NCI-H446 (cell line): ENCODE data around the gene RSRP1.
"Not testable (repeated sequence)": the region's sequence is repeated elsewhere in the genome, so short reads cannot be mapped to it uniquely, and the experiment has no call there.

Experiments used
- DNase-seq, 2 experiments: peaks; one replicate each; lab custom pipeline; 2025; lab: John Stamatoyannopoulos, UW

Gene RSRP1, protein sequence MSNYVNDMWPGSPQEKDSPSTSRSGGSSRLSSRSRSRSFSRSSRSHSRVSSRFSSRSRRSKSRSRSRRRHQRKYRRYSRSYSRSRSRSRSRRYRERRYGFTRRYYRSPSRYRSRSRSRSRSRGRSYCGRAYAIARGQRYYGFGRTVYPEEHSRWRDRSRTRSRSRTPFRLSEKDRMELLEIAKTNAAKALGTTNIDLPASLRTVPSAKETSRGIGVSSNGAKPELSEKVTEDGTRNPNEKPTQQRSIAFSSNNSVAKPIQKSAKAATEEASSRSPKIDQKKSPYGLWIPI

DNA sequence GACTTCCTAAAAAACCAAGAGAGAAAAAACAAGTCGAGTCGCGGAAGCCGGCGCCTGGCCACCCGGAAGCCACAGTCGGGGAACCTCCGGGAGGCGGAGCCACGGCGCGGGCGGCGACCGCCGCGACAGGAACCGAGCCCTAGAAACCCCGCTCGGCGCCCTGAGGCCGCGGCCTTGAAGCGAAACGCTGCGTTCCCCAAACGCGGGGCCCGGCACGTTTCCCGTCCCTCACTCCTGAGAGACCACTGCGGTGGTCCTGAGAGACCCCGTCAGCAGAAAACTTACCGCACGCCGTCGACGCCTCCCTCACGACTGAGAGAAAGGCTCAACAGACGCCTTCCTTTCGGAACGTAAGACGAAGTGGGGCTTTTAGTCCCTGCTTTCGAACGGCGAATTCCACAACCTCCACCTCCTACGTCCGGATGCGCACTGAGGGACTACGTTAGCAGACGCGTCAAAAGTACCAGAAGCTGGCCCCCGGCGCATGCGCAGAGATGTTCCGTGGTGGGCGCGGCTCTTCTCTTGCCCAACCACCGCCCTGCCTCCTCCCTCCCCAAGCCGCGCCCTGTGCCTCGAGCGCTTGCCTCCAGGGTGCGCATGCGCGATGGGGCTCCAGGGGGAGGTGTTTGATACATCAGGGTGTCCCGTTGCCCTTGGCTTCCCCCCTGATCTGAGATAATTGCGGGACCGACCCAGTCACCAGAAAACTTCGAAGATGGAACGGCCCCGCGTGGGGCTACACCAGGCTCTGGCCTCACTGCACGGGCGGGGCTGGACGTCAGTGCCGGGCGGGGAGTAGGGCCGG is at the start of gene RSRP1:
RSRP1 (minus strand) TSS at position 431 of the 805 bp plus-strand sequence. CDS start 491 bp downstream, outside the sequence.
- peak; percentile 100 for DNase-seq

DNA sequence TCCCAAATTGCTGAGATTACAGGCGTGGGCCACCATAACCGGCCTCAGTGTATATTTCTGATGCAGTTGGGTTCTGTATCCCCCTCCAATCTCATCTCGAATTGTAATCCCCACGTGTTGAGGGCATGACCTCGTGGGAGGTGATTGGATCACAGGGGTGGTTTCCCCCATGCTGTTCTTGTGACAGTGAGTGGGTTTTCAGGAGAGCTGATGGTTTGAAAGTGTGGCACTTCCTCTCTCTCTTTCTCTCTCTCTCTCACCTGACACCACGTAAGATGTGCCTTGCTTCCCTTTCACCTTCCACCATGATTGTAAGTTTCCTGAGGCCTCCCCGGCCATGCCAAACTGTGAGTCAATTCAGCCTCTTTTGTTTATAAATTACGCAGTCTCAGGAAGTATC is 49.2 kb upstream of the RSRP1 start:
- DNase-seq = not testable (repeated sequence)

DNA sequence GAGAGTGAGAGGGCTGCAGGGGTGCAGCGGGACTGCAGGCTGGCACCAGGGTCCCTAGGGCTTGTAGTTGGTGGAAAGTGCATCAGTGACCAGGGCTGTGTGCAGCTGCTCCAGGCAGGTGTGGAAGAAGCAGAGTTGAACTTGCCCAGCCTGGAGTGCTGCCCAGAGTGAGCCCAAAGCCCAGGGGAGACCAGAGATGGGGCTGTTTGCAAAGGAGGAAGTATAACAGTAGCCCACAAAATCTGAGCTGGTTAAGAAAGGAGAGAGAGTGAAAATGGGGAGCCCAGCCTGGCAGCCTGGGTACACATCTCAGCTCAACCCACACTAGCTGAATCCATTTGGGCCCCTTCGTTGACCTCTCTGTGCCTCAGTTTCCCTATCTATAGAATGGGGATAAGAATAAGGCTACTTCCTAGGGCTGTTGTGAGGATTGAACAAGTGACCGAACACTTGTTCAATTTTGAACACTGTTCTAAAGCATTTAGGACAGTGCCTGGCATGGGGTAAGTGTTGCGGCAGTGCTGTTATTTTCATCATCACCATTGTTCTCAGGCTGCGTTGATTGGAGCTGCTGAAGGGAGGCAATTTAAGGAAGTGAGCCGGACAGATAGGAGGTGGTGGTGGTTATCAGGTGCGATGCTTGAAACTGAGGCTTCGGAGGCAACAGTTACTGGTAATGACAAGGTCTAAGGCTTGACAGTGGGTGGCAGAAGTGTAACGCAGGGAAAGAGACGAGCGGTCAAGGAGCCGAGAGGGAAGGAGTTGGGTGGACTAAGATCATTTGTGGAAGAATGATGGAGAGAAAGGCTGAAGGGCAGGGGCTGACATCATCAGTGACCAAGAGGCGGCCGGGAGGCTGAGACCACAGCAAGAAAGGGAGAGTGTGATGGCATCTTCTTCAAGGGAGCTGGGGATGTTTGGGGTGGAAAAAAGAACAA is 47.9 kb upstream of the RSRP1 start:
- DNase-seq = not testable (repeated sequence)

DNA sequence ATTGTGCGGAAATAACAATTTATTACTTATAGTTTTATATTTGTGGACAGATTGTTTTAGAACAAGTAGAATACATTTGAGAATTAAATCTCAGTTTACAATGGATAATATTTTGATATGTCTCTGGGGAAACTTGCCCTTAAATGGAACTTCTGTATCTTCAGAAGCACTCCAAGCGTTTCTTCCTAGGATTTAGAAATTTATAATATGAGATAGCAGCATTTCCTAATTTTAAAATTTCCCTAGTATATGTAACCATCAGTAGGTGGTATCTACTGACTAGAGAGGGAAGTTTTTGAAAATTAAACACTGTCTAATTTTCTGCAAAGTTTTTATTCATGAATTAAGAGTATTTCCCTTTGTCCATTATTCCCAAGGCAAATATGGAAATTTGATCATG is 46.2 kb upstream of the RSRP1 start:
- not testable (repeated sequence) for DNase-seq

DNA sequence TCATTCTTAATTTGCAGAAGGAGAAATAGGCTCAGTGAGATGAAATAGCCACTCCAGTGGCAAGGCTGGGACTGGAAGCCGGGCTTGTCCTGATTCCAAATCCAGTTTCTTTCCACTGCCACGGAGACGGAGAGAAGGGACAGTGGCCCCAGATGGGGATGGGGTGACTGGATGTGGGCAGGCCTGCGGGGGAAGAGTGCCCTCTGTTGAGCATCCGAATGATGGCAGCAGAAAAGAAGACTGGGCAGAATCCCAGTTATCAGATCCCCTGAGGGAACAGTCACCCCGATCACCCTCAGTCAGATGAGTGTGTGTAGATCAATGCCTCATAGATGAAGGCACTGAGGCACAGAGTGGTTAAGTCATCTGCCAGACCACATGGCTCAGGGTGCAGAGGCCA is 42.8 kb upstream of the RSRP1 start:
- not testable (repeated sequence) for DNase-seq

DNA sequence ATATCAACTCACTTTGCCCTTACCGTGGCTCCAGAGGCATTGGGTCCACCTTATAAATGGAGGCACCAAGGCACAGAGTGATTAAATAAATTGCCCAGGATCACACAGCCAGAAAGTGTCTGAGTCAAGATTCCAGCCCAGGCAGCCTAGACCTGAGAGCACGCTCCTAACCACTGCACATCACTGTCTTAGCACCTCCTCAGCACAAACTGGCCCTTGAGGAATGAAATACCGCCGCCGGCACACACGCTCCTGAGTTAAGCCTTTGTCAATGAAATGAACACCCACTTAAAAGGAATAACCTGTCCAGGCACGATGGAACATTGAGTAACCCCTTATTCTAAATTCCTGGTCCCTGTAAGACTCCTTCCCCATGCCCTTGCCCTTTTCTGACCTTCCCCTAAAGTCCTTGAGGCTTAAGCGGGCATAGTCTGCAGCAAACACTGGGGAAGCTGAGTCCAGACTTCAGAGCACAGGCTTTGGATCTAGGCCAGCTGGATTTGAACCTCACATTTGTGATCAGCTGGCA is 41.4 kb upstream of the RSRP1 start:
- not testable (repeated sequence) for DNase-seq

DNA sequence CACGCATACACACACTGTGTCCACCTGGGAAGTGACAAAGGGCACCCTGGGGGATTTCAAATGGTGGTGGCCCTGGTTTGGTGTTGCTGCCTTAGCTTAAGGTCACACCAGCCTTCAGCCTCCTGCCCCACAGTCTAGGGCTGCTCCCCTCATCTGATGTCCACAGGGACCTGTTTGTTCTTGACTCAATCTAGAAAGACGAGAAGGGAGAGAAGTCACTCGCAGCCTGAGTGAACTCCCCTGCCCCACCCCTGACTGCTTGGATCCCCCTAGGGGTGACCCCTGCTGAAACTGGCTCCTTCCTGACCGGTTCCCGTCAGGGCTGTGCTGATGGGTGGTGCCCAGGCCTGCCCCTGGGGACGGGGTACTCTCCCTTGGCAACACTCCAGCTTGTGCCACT is 39.9 kb upstream of the RSRP1 start:
- not testable (repeated sequence) for DNase-seq

DNA sequence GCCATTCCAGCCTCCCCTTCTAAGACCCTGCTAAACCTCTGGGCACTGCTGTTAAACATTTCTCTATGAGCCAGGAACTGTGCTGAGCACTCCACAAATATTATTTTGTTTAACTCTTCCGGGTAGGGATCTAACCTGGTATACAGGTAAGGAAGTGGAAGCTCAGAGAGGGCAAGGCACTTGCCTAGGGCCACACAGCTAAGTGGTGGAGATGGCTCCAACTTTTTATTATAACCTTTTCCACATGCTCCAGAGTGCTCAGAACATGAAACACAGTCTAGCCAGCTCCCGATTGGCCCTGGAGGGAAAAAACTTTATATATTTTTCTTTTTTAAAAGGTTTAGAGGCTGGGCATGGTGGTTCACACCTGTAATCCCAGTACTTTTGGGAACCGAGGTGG is 38.6 kb upstream of the RSRP1 start:
- DNase-seq = not testable (repeated sequence)

DNA sequence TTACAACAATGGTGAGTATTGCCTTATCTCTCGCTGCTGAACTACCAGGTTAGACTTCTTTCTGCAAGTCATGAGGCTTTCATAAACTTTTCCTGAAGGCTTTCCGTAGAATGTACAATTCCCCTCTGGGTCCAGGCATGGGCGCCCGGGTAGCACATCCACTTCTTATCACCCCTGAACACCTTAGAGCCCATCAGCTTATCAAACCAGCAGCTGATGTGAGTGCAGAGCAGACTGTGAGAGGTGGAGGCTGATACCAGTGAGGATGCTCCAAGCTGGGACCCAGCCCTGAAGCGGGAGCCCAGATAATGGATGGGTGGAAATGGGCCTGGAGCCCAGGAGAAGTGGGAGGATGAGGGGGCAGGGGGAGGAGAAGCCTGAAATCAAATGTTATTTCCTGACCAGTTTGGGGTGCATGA is 32.4 kb upstream of the RSRP1 start:
- DNase-seq = not testable (repeated sequence)

DNA sequence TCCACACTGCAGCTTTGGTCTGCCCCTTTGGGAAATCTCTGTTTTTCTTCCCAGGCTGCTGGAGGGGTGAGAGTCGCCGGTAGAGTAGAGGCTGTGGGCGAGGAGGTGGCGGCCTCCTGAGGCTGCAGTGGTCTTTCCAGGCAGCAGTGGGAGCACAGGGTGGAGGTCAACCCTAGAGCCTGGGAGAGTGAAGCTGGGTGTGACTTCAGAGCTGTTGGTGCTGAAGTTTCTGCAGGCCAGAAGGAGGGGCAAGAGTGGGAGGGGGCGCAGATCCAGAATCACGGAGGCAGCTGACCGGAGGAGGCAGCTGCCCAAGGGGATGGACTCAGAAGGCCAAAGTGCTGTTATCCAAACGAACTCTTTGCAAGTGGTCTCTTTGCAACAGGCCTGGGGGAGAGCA is 31.5 kb upstream of the RSRP1 start:
- not testable (repeated sequence) for DNase-seq

DNA sequence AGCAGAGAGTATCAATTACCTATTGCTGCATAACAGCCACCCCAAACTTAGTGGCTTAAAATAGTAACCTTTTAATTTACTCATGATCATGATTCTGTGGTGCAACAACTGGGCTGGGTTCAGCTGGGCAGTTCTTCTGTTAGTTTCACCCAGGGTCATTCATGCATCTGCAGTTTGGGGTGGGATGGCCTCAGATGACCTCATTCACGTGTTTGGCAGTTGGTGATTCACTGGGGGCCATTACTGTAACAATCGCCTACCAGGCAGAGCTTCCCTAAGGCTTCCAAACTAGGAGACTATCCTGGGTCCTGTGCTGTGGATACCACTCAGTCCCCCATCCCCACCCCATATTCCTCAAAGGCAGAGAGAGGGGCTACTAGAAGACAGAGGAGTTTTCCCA is 31.1 kb upstream of the RSRP1 start:
- DNase-seq = not testable (repeated sequence)

DNA sequence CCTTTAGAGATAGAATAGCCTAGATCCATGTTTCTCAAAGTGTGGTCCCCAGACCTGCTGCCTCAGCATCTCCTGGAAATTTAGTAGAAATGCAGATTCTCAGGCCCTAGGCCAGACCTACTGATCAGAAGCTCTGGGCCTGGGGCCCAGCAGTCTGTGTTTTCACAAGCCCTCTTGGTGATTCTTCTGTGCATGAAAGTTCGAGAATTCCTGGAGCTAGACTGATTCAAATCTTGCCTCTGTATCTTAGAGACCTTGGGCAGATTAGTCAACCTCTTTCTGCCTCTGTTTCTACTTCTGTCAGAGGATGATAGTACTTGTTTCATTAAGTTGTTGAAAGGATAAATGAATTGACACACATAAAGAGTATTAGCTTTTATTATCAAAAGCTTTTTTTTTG is 30.0 kb upstream of the RSRP1 start:
- not testable (repeated sequence) for DNase-seq

DNA sequence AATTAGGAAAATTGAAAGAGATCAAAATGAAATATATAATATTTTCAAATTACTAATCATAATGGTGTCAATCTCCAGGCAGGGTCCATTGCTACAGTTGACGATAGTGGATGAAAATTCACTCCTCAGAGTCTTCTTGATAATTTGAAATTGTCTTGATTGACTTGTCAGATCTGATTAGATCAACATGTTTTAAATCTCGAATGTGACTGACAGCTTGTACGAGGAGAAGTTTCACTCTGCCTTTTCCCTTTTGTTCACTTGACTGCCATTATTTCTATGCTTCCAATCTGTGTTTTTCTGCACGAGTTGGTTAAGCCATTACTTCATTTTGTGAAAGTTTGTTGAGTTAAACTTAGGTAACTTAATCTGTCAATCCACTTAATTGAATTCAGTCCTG is 28.4 kb upstream of the RSRP1 start:
- DNase-seq = not testable (repeated sequence)

DNA sequence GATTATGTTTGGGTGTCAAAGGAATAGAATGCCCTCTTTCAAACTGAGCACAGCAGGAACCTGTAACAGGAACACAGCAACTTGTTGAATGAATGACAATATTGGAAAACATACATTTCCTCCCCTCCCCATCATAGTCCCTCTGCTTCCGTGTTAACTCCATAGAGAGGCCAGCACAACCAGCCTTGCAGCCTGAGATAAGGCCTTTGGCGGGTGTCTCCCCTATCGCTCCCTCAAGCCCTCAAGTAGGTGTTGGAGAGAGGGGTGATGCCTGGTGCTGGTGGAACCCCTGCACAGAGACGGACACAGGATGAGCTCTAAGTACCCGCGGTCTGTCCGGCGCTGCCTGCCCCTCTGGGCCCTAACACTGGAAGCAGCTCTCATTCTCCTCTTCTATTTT is 25.0 kb upstream of the RSRP1 start, which contains the start of gene RHD:
RHD (plus strand) TSS at position 272 of the 400 bp plus-strand sequence; CDS start at position 311, 39 bp downstream.
- DNase-seq = not testable (repeated sequence)

DNA sequence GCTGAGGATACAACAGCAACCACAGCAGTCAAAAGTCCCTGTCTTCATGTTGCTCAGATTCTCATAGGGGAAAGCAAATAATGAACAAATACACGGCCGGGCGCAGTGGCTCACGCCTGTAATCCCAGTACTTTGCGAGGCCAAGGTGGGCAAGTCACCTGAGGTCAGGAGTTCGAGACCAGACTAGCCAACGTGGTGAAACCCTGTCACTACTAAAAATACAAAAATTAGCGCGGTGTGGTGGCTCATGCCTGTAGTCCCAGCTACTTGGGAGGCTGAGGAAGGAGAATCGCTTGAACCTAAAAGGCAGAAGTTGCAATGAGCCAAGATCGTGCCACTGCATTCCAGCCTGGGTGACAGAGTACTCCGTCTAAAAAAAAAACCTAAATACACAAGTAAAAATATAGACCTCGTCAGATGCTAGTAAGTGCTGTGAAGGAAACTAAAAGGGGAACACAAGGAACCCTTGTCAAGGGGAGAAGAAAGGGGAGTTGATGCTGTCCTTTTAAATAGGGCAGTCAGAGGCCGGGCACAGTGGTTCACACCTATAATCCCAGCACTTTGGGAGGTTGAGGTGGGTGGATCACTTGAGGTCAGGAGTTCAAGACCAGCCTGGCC is 21.0 kb upstream of the RSRP1 start:
- DNase-seq = not testable (repeated sequence)

DNA sequence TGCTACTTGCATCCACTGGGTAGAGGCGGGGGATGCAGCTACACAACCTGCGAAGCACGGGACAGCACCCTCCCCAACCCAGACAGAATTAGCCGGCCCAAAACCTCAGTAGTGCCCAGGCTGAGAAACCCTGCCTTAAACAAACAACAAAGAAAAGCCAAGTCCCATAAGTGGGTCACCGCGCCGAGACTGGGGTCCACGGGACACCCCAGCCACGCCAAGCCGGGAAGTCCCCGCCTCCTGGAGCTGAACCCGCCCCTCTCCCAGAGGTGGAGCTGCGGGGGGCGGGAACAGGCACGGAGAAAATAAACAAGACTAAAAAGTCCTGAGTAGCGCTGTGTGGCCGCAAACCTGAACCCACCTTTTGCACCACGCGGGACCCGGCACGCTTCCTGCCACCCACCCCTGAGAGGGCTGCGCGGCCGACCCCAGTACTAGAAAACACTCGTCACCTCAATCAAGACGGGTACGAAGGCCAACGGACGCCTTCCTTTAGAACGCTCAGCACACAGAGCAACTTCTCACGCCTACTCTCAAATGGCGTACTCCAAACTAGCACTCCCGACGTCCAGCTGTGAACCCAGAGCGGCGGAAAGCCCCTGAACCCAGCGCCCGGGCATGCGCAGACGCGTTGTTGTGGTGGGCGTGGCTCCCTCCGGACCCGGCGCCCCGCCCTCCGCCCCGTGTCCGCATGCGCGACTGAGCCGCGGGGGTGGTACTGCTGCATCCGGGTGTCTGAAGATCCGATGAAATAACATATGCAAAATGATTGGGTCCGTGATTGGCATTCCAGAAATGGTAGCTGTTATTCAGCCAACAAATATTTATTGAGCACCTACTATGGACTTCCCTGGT is 20.3 kb upstream of the RSRP1 start:
- not testable (repeated sequence) for DNase-seq

DNA sequence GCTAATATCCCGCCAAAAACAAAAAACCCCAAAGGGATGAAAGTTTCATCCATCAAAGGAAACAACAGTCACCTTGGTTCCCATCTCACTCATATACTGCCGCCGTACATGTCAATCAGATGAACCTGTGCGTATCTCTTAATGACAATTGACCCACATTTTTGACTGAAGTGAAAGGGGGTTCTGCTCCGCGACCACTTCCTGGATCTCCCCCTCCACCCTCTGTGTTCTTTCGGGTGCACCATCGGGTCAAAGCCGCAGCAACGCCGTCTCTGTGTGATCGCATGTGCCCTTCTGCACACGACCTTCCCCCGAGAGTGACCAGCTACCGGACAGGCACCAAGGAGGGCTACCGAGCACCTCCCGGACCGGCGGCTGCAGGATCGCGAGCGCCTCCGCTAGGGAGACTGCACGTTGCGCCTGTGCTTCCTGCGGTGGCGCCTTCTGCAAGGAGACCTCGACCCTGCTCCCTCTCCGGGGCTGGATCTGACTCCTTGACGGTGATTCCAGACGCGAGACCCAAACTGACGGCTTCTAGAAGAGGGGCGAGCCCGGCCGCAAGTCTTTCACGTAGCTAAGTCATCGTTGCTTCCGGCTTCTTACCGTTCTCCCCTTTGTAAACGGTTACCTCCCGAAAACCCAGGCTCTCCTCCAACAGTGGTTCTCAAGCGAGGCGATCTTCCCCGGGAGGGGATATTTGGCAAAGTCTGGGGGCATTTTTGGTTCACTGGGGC is 19.5 kb upstream of the RSRP1 start:
- not testable (repeated sequence) for DNase-seq

DNA sequence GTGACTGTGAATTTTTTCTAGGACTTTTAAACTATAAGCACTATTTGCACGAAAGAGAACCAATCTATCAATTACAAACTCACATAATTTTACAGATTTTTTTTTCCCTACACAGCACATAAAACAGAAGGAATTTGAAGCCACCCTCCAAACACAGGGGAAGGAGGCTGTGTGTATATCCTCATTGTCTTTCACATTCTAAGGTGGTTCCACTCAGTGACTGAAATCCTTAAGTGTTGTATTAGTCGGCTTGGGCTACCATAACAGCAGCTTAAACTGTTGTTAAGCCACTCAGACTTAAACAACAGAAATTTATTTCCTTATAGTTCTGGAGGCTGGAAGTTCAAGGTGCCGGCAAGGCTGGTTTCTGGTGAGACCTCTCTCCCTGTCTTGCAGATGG is 13.1 kb upstream of the RSRP1 start:
- not testable (repeated sequence) for DNase-seq

DNA sequence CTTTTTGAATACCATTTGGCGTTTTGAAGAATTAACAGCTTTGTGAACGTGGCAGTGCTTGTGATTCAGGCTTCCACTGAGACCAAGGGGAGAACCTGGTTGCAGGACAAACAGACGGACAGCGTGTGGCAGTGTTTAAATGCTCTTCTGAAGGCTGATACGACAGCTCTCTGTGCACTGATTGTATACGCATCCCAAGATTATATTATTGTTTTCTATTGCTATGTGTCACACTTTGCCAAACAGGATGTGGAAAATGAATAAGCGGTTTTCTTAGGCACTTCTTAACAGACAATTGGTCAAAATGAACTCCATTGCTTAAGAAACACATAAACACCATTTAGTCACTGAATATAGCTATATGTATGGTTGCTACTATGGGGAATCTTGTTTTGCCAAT is 12.6 kb upstream of the RSRP1 start:
- not testable (repeated sequence) for DNase-seq
